Measurements from ENCODE around the gene GALNT18. TPM values are rescaled to one million over a fixed set of nuclear protein-coding genes. Genes with fewer than 3 reads are reported as not detected.

Gene GALNT18
- total and polyA plus RNA-seq, 7 experiments from 2014 or later: 0.15 to 1.7 (median 0.20) TPM; not detected in 4

DNA sequence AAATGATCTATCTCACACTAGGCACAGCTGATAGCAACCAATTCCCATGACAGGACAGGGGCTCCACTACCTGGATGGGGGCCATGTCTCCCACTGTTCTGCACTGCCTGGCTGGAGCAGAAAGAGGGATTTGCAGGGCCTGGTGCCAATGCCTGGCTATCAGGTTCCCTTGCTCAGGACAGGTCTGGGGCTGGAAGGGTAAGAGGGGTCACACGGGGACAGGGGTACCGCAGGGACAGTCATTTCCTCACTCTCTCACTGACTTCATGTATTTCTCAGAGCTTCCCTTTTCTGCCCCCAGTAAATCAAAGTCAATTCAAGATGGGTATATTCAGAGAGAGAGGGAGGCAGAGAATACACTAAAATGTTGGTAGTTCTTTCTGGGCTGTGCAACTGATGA, 149.7 kb downstream of the GALNT18 start:
- Mint-ChIP-seq H3K9me3 (no peaks in the 10 kb centered on the region), H3K27me3 (peaks cover 0 to 12% (median 0%) of the 10 kb centered on the region in 5 donors), H3K36me3 (no peaks in the 10 kb centered on the region), H3K4me3 (no peak overlapping the region), H3K4me1 (peaks cover 0 to 1% (median 0%) of the 10 kb centered on the region in 7 donors), H3K27ac (no peak overlapping the region)
- DNase-seq (no peak), ATAC-seq (peak; percentile 14)
- Histone ChIP-seq H3K27me3 (ENCODE audit: control insufficient read depth in 2 of 2, insufficient read depth in 2 of 2, low read length in 2 of 2) (no peaks in the 10 kb centered on the region), H3K4me1 (ENCODE audit: control insufficient read depth in 2 of 2, insufficient read depth in 2 of 2, low read length in 2 of 2) (no peaks in the 10 kb centered on the region), H3K36me3 (ENCODE audit: control insufficient read depth in 2 of 3, insufficient read depth in 3 of 3, low read length in 3 of 3) (no peaks in the 10 kb centered on the region), H3K4me3 (ENCODE audit: low read length) (no peak overlapping the region), H3K27ac (ENCODE audit: low read depth, low read length) (no peak overlapping the region), H3K9me3 (ENCODE audit: control insufficient read depth in 2 of 3, low read length in 3 of 3) (no peaks in the 10 kb centered on the region)
- intact Hi-C loops (cut with micrococcal nuclease): no loop called here
- CTCF ChIA-PET: no interaction called here
- POLR2A ChIA-PET: no interaction called here

DNA sequence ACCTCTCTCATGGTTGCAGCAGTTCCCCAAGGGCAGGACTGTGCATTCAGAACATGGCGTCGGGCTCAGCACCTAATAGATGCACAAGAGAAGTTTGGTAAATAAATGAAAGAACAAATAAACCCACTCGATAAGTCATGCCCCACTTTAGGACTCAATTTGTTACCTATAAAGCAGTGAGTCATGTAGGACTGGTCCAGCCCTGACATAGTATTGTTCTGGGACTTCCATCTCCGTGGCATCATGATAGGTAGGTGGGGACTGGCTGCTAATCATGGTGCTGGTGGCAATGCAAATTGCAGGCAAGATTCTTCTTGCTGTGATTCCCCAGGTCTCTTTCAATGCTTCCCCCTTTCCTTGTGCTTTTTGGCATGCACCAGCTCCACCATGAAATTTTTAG, 150.6 kb downstream of the GALNT18 start:
- CTCF ChIA-PET: no interaction called here

GRCh38 chr11:11468954-11469353, 152.9 kb downstream of the GALNT18 start:
- no peak overlapping the region for H3K27ac Mint-ChIP-seq
- H3K36me3 Mint-ChIP-seq: no peaks in the 10 kb centered on the region
- peaks cover 0 to 1% (median 0%) of the 10 kb centered on the region in 7 donors for H3K4me1 Mint-ChIP-seq
- Histone ChIP-seq H3K9me3 (ENCODE audit: control insufficient read depth in 2 of 3, low read length in 3 of 3) (no peaks in the 10 kb centered on the region), H3K4me1 (ENCODE audit: control insufficient read depth in 2 of 2, insufficient read depth in 2 of 2, low read length in 2 of 2) (no peaks in the 10 kb centered on the region), H3K36me3 (ENCODE audit: control insufficient read depth in 2 of 3, insufficient read depth in 3 of 3, low read length in 3 of 3) (no peaks in the 10 kb centered on the region), H3K27me3 (ENCODE audit: control insufficient read depth in 2 of 2, insufficient read depth in 2 of 2, low read length in 2 of 2) (no peaks in the 10 kb centered on the region), H3K4me3 (ENCODE audit: low read length) (no peak overlapping the region), H3K27ac (ENCODE audit: low read depth, low read length) (no peak overlapping the region)
- ATAC-seq: no peak
- intact Hi-C loops (cut with micrococcal nuclease): no loop called here
- ChIA-PET CTCF (interaction anchor here (0.6 kb wide), 1 partner anchor 337 kb away, joined by 3 read pairs; no protein-coding TSS in a partner anchor), POLR2A (no interaction called here)
- DNase-seq: no peak
- peaks cover 0 to 8% (median 0%) of the 10 kb centered on the region in 5 donors for H3K27me3 Mint-ChIP-seq
- no peak overlapping the region for H3K4me3 Mint-ChIP-seq
- peaks cover 0 to 1% (median 0%) of the 10 kb centered on the region in 11 donors for H3K9me3 Mint-ChIP-seq

More for the DNA sequence above, 150.6 kb downstream of the GALNT18 start:
- Mint-ChIP-seq H3K36me3 (no peaks in the 10 kb centered on the region), H3K4me1 (peaks cover 0 to 1% (median 0%) of the 10 kb centered on the region in 7 donors), H3K9me3 (no peaks in the 10 kb centered on the region), H3K4me3 (no peak overlapping the region), H3K27ac (no peak overlapping the region), H3K27me3 (peaks cover 0 to 12% (median 0%) of the 10 kb centered on the region in 5 donors)
- no peaks in the 10 kb centered on the region for H3K27me3 ChIP-seq (ENCODE audit: control insufficient read depth in 2 of 2, insufficient read depth in 2 of 2, low read length in 2 of 2)
- DNase-seq (no peak), ATAC-seq (no peak)
- POLR2A ChIA-PET: interaction anchor here (0.6 kb wide), 1 partner anchor 460 kb away, joined by 3 read pairs; no protein-coding TSS in a partner anchor
- no peaks in the 10 kb centered on the region for H3K9me3 ChIP-seq (ENCODE audit: control insufficient read depth in 2 of 3, low read length in 3 of 3)
- H3K4me1 ChIP-seq (ENCODE audit: control insufficient read depth in 2 of 2, insufficient read depth in 2 of 2, low read length in 2 of 2): no peaks in the 10 kb centered on the region
- no peak overlapping the region for H3K27ac ChIP-seq (ENCODE audit: low read depth, low read length)
- no peak overlapping the region for H3K4me3 ChIP-seq (ENCODE audit: low read length)
- no peaks in the 10 kb centered on the region for H3K36me3 ChIP-seq (ENCODE audit: control insufficient read depth in 2 of 3, insufficient read depth in 3 of 3, low read length in 3 of 3)
- intact Hi-C loops (cut with micrococcal nuclease): no loop called here

GRCh38 chr11:11467312-11467711, 154.5 kb downstream of the GALNT18 start:
- Histone ChIP-seq H3K27ac (ENCODE audit: low read depth, low read length) (no peak overlapping the region), H3K4me3 (ENCODE audit: low read length) (no peak overlapping the region), H3K36me3 (ENCODE audit: control insufficient read depth in 2 of 3, insufficient read depth in 3 of 3, low read length in 3 of 3) (no peaks in the 10 kb centered on the region), H3K4me1 (ENCODE audit: control insufficient read depth in 2 of 2, insufficient read depth in 2 of 2, low read length in 2 of 2) (no peaks in the 10 kb centered on the region), H3K27me3 (ENCODE audit: control insufficient read depth in 2 of 2, insufficient read depth in 2 of 2, low read length in 2 of 2) (no peaks in the 10 kb centered on the region), H3K9me3 (ENCODE audit: control insufficient read depth in 2 of 3, low read length in 3 of 3) (no peaks in the 10 kb centered on the region)
- no peaks in the 10 kb centered on the region for H3K4me1 Mint-ChIP-seq
- no peak overlapping the region for H3K4me3 Mint-ChIP-seq
- no peak for DNase-seq
- no peak overlapping the region for H3K27ac Mint-ChIP-seq
- ChIA-PET CTCF (no interaction called here), POLR2A (no interaction called here)
- peaks cover 0 to 1% (median 0%) of the 10 kb centered on the region in 11 donors for H3K9me3 Mint-ChIP-seq
- no peaks in the 10 kb centered on the region for H3K36me3 Mint-ChIP-seq
- intact Hi-C loops (cut with micrococcal nuclease): no loop called here
- H3K27me3 Mint-ChIP-seq: peaks cover 0 to 8% (median 0%) of the 10 kb centered on the region in 5 donors
- no peak for ATAC-seq

DNA sequence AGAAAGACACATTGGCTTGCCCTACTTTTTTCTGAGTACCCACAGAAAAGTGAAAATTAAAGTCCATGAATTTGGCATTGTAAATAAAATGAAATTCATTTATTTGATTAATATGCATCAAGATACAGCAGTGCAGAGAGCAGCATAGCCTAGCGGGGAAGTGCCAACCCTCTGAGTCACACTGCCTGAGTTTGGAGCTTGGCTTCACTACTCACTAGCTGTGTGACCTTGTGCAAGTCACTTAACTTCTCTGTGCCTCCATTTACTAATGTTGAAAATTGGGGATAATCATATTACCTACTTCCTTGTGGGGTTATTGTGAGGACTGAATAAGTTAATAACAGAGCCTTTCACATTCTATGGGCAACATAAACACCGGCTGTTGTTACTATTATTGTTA, 157.2 kb downstream of the GALNT18 start:
- DNase-seq (no peak), ATAC-seq (no peak)
- intact Hi-C loops (cut with micrococcal nuclease): no loop called here
- CTCF ChIA-PET: no interaction called here
- peaks cover 0 to 1% (median 0%) of the 10 kb centered on the region in 11 donors for H3K9me3 Mint-ChIP-seq
- H3K36me3 Mint-ChIP-seq: no peaks in the 10 kb centered on the region
- H3K4me1 Mint-ChIP-seq: no peaks in the 10 kb centered on the region
- POLR2A ChIA-PET: no interaction called here
- Histone ChIP-seq H3K27ac (ENCODE audit: low read depth, low read length) (no peak overlapping the region), H3K4me3 (ENCODE audit: low read length) (no peak overlapping the region), H3K9me3 (ENCODE audit: control insufficient read depth in 2 of 3, low read length in 3 of 3) (no peaks in the 10 kb centered on the region), H3K36me3 (ENCODE audit: control insufficient read depth in 2 of 3, insufficient read depth in 3 of 3, low read length in 3 of 3) (no peaks in the 10 kb centered on the region), H3K4me1 (ENCODE audit: control insufficient read depth in 2 of 2, insufficient read depth in 2 of 2, low read length in 2 of 2) (no peaks in the 10 kb centered on the region), H3K27me3 (ENCODE audit: control insufficient read depth in 2 of 2, insufficient read depth in 2 of 2, low read length in 2 of 2) (no peaks in the 10 kb centered on the region)
- no peak overlapping the region for H3K27ac Mint-ChIP-seq
- H3K27me3 Mint-ChIP-seq: peaks cover 0 to 2% (median 0%) of the 10 kb centered on the region in 5 donors
- H3K4me3 Mint-ChIP-seq: no peak overlapping the region

DNA sequence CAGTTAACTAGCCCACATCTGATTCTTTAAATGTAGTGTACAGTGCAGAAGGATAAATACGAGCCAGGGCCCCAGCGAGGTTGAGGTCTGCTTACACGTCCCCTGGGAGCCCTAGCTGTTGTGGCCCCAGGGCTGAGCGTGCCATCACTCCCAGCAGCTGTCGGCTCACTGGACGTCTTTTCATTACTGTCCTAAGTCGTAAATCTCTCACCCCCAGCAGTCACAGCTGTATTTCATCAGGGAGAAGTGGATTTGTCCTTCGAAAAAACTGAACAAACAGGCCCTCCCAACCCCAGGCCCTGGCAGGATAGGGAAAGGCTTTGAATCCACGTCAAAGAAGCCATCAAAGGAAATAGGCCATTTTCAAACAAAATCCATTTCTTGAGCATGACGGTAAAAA, 158.4 kb downstream of the GALNT18 start:
- intact Hi-C loops (cut with micrococcal nuclease): no loop called here
- no peaks in the 10 kb centered on the region for H3K36me3 Mint-ChIP-seq

DNA sequence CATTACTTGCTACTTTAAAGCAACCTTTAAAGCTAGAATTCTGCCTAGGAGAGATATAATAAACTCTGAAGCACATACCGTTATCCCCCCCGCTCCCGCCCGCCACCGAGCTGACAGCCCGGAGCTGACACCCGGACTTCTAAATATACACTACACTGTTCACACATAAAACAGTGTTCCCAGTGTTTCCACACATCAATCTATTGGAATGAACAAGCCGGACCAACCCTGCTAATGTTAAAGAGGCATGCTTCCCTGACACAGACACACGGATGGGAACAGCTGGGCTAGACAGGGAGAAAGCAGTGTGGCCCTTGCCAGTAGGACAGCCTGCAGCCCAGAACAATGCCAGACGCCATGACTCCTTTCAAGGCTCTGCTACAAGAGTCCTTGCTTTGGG, 160.3 kb downstream of the GALNT18 start:
- H3K36me3 Mint-ChIP-seq: no peaks in the 10 kb centered on the region
- intact Hi-C loops (cut with micrococcal nuclease): no loop called here
- no peaks in the 10 kb centered on the region for H3K4me1 Mint-ChIP-seq
- no peaks in the 10 kb centered on the region for H3K4me1 ChIP-seq (ENCODE audit: control insufficient read depth in 2 of 2, insufficient read depth in 2 of 2, low read length in 2 of 2)
- H3K9me3 ChIP-seq (ENCODE audit: control insufficient read depth in 2 of 3, low read length in 3 of 3): no peaks in the 10 kb centered on the region
- DNase-seq (no peak), ATAC-seq (no peak)
- no peak overlapping the region for H3K27ac Mint-ChIP-seq
- no peak overlapping the region for H3K4me3 Mint-ChIP-seq
- peaks cover 0 to 1% (median 0%) of the 10 kb centered on the region in 11 donors for H3K9me3 Mint-ChIP-seq
- ChIA-PET POLR2A (no interaction called here), CTCF (no interaction called here)
- peaks cover 0 to 2% (median 0%) of the 10 kb centered on the region in 5 donors for H3K27me3 Mint-ChIP-seq
- no peak overlapping the region for H3K4me3 ChIP-seq (ENCODE audit: low read length)
- H3K27ac ChIP-seq (ENCODE audit: low read depth, low read length): no peak overlapping the region
- no peaks in the 10 kb centered on the region for H3K36me3 ChIP-seq (ENCODE audit: control insufficient read depth in 2 of 3, insufficient read depth in 3 of 3, low read length in 3 of 3)
- H3K27me3 ChIP-seq (ENCODE audit: control insufficient read depth in 2 of 2, insufficient read depth in 2 of 2, low read length in 2 of 2): no peaks in the 10 kb centered on the region

More for the DNA sequence above, 158.4 kb downstream of the GALNT18 start:
- Mint-ChIP-seq H3K4me1 (no peaks in the 10 kb centered on the region), H3K9me3 (peaks cover 0 to 1% (median 0%) of the 10 kb centered on the region in 11 donors), H3K4me3 (no peak overlapping the region), H3K27ac (no peak overlapping the region), H3K27me3 (peaks cover 0 to 2% (median 0%) of the 10 kb centered on the region in 5 donors)
- ChIA-PET CTCF (no interaction called here), POLR2A (no interaction called here)
- DNase-seq (no peak), ATAC-seq (no peak)
- H3K4me3 ChIP-seq (ENCODE audit: low read length): no peak overlapping the region
- no peaks in the 10 kb centered on the region for H3K9me3 ChIP-seq (ENCODE audit: control insufficient read depth in 2 of 3, low read length in 3 of 3)
- no peaks in the 10 kb centered on the region for H3K27me3 ChIP-seq (ENCODE audit: control insufficient read depth in 2 of 2, insufficient read depth in 2 of 2, low read length in 2 of 2)
- no peaks in the 10 kb centered on the region for H3K36me3 ChIP-seq (ENCODE audit: control insufficient read depth in 2 of 3, insufficient read depth in 3 of 3, low read length in 3 of 3)
- no peaks in the 10 kb centered on the region for H3K4me1 ChIP-seq (ENCODE audit: control insufficient read depth in 2 of 2, insufficient read depth in 2 of 2, low read length in 2 of 2)
- H3K27ac ChIP-seq (ENCODE audit: low read depth, low read length): no peak overlapping the region

All from naive thymus-derived CD4-positive, alpha-beta T cell (primary cell).